ENCODE data around the gene KIAA0232. TPM values are rescaled to one million over a fixed set of nuclear protein-coding genes. Genes with fewer than 3 reads are reported as not detected.
"Not testable (repeated sequence)": the region's sequence is repeated elsewhere in the genome, so short reads cannot be mapped to it uniquely, and the experiment has no call there.

Gene KIAA0232
- total RNA-seq, 2 experiments from 2014 or later = 16.1 to 16.5 TPM

- Mint-ChIP-seq H3K27me3 (no peaks in the 10 kb centered on the region), H3K9me3 (no peaks in the 10 kb centered on the region), H3K27ac (no peak overlapping the region), H3K36me3 (no peaks in the 10 kb centered on the region), H3K4me3 (no peak overlapping the region), H3K4me1 (ENCODE audit: low read depth) (peaks cover 37% of the 10 kb centered on the region)
- intact Hi-C loops (cut with micrococcal nuclease) = loop anchor here (10.0 kb wide), 1 partner anchor 282 kb away; no protein-coding TSS in a partner anchor
- POLR2A ChIA-PET = no interaction called here
- DNase-seq = no peak
- CTCF ChIA-PET = no interaction called here
Observed at GRCh38 chr4:6902318-6903042, 120.0 kb downstream of the KIAA0232 start.

- DNase-seq = no peak
- no peaks in the 10 kb centered on the region for H3K9me3 Mint-ChIP-seq
- peaks cover 34% of the 10 kb centered on the region for H3K4me1 Mint-ChIP-seq (ENCODE audit: low read depth)
- H3K27me3 Mint-ChIP-seq = no peaks in the 10 kb centered on the region
- H3K36me3 Mint-ChIP-seq = no peaks in the 10 kb centered on the region
- ChIA-PET POLR2A (interaction anchor here (1.0 kb wide), 1 partner anchor 11 kb away, joined by 3 read pairs; no protein-coding TSS in a partner anchor), CTCF (interaction anchor here (0.6 to 2.3 kb wide), 3 partner anchors 11 to 53 kb away, joined by 3 to 5 read pairs (median 5); no protein-coding TSS in a partner anchor)
- H3K27ac Mint-ChIP-seq = no peak overlapping the region
- no peak overlapping the region for H3K4me3 Mint-ChIP-seq
- intact Hi-C loops (cut with micrococcal nuclease) = loop anchor here (2.0 to 10.0 kb wide), 2 partner anchors 123 to 279 kb away; partner anchors contain the start of gene KIAA0232
Observed at GRCh38 chr4:6905516-6906445, 123.3 kb downstream of the KIAA0232 start.

GRCh38 chr4:6906486-6906885 is 124.0 kb downstream of the KIAA0232 start:
- not testable (repeated sequence) for H3K4me3 Mint-ChIP-seq, H3K27me3 Mint-ChIP-seq, DNase-seq, H3K36me3 Mint-ChIP-seq, H3K27ac Mint-ChIP-seq, H3K9me3 Mint-ChIP-seq
- intact Hi-C loops (cut with micrococcal nuclease) = loop anchor here (10.0 kb wide), 1 partner anchor 278 kb away; no protein-coding TSS in a partner anchor
- ChIA-PET POLR2A (interaction anchor here (1.0 kb wide), 1 partner anchor 10 kb away, joined by 3 read pairs; no protein-coding TSS in a partner anchor), CTCF (interaction anchor here (0.6 to 1.6 kb wide), 4 partner anchors 10 to 165 kb away, joined by 3 to 5 read pairs (median 3); no protein-coding TSS in a partner anchor)
- peaks cover 41% of the 10 kb centered on the region for H3K4me1 Mint-ChIP-seq (ENCODE audit: low read depth)

- Mint-ChIP-seq H3K9me3 (no peaks in the 10 kb centered on the region), H3K36me3 (peaks cover 2% of the 10 kb centered on the region), H3K4me3 (peak overlapping the region; percentile 12), H3K27ac (no peak overlapping the region), H3K4me1 (ENCODE audit: low read depth) (peaks cover 49% of the 10 kb centered on the region), H3K27me3 (no peaks in the 10 kb centered on the region)
- ChIA-PET POLR2A (interaction anchor here (2.0 kb wide), 1 partner anchor 8 kb away, joined by 26 read pairs; no protein-coding TSS in a partner anchor), CTCF (interaction anchor here (1.0 to 3.0 kb wide), 8 partner anchors 8 to 164 kb away, joined by 3 to 13 read pairs (median 5); no protein-coding TSS in a partner anchor)
- peak; percentile 53 for DNase-seq
- intact Hi-C loops (cut with micrococcal nuclease) = loop anchor here (10.0 kb wide), 1 partner anchor 277 kb away; no protein-coding TSS in a partner anchor
Observed at GRCh38 chr4:6907658-6908191, 125.2 kb downstream of the KIAA0232 start.

- DNase-seq = no peak
- peak overlapping the region; percentile 82 for H3K4me3 Mint-ChIP-seq
- H3K4me1 Mint-ChIP-seq (ENCODE audit: low read depth) = peaks cover 54% of the 10 kb centered on the region
- CTCF ChIA-PET = interaction anchor here (0.9 to 3.0 kb wide), 16 partner anchors 9 to 192 kb away, joined by 3 to 13 read pairs (median 5); partner anchors contain the start of gene TADA2B
- POLR2A ChIA-PET = interaction anchor here (0.8 to 2.7 kb wide), 13 partner anchors 9 to 266 kb away, joined by 3 to 26 read pairs (median 5); partner anchors contain the start of genes GRPEL1 and TADA2B
- H3K9me3 Mint-ChIP-seq = no peaks in the 10 kb centered on the region
- peaks cover 2% of the 10 kb centered on the region for H3K36me3 Mint-ChIP-seq
- intact Hi-C loops (cut with micrococcal nuclease) = loop anchor here (1.0 to 10.0 kb wide), 3 partner anchors 79 to 276 kb away; partner anchors contain the start of gene GRPEL1
- no peaks in the 10 kb centered on the region for H3K27me3 Mint-ChIP-seq
- H3K27ac Mint-ChIP-seq = peak overlapping the region; percentile 74
Observed at GRCh38 chr4:6908432-6909112, 126.0 kb downstream of the KIAA0232 start.

GRCh38 chr4:6909113-6909969 is 126.8 kb downstream of the KIAA0232 start, which contains the start of gene TBC1D14:
TSS of gene TBC1D14 (plus strand) at chr4:6909826. CDS start at chr4:6923390, 13,564 bp downstream.
- peak within 1 kb of the TSS; percentile 89 for H3K27ac Mint-ChIP-seq
- peaks cover 2% of the 10 kb centered on the region for H3K36me3 Mint-ChIP-seq
- ChIA-PET POLR2A (interaction anchor here (0.6 to 2.7 kb wide), 21 partner anchors 10 to 277 kb away, joined by 3 to 26 read pairs (median 4); partner anchors contain the start of genes GRPEL1 and TADA2B), CTCF (interaction anchor here (0.6 to 3.0 kb wide), 17 partner anchors 8 to 236 kb away, joined by 3 to 13 read pairs (median 5); partner anchors contain the start of gene TADA2B)
- peak within 1 kb of the TSS; percentile 94 for H3K4me3 Mint-ChIP-seq
- peaks cover 54% of the 10 kb centered on the region for H3K4me1 Mint-ChIP-seq (ENCODE audit: low read depth)
- peak; percentile 89 for DNase-seq
- H3K27me3 Mint-ChIP-seq = no peaks in the 10 kb centered on the region
- intact Hi-C loops (cut with micrococcal nuclease) = loop anchor here (1.0 to 10.0 kb wide), 3 partner anchors 78 to 275 kb away; partner anchors contain the start of gene GRPEL1
- H3K9me3 Mint-ChIP-seq = no peaks in the 10 kb centered on the region

GRCh38 chr4:6909970-6910339 is 127.4 kb downstream of the KIAA0232 start:
- DNase-seq = peak; percentile 54
- Mint-ChIP-seq H3K9me3 (no peaks in the 10 kb centered on the region), H3K36me3 (peaks cover 2% of the 10 kb centered on the region), H3K4me3 (peak overlapping the region; percentile 94), H3K4me1 (ENCODE audit: low read depth) (peaks cover 56% of the 10 kb centered on the region), H3K27me3 (no peaks in the 10 kb centered on the region), H3K27ac (peak overlapping the region; percentile 89)
- POLR2A ChIA-PET = interaction anchor here (0.7 to 2.7 kb wide), 16 partner anchors 10 to 277 kb away, joined by 3 to 26 read pairs (median 4); partner anchors contain the start of genes GRPEL1 and TADA2B
- intact Hi-C loops (cut with micrococcal nuclease) = loop anchor here (1.0 to 10.0 kb wide), 3 partner anchors 77 to 275 kb away; partner anchors contain the start of gene GRPEL1
- CTCF ChIA-PET = interaction anchor here (1.2 to 3.0 kb wide), 7 partner anchors 10 to 193 kb away, joined by 3 to 13 read pairs (median 8); partner anchors contain the start of gene TADA2B

GRCh38 chr4:6910340-6910959 is 127.9 kb downstream of the KIAA0232 start:
- Mint-ChIP-seq H3K9me3 (no peaks in the 10 kb centered on the region), H3K4me3 (peak overlapping the region; percentile 94), H3K27ac (peak overlapping the region; percentile 89), H3K27me3 (no peaks in the 10 kb centered on the region), H3K4me1 (ENCODE audit: low read depth) (peaks cover 60% of the 10 kb centered on the region), H3K36me3 (peaks cover 2% of the 10 kb centered on the region)
- ChIA-PET POLR2A (interaction anchor here (0.9 to 2.7 kb wide), 3 partner anchors 10 to 157 kb away, joined by 3 to 9 read pairs (median 3); partner anchors contain the start of gene GRPEL1), CTCF (interaction anchor here (2.5 to 3.0 kb wide), 2 partner anchors 11 to 76 kb away, joined by 8 to 13 read pairs; no protein-coding TSS in a partner anchor)
- no peak for DNase-seq
- intact Hi-C loops (cut with micrococcal nuclease) = no loop called here

Measured in activated CD4-positive, alpha-beta memory T cell treated with anti-CD3 and anti-CD28 coated beads for 36 hours (primary cell).